Trophoblast cell (in vitro differentiated cells and primary cell): Measurements from ENCODE around the gene KDM2B.
A peak's percentile ranks its signal among the peaks of the same experiment; 100 is the strongest.
"Not testable (repeated sequence)": the region's sequence is repeated elsewhere in the genome, so short reads cannot be mapped to it uniquely, and the experiment has no call there.

Experiments
- DNase-seq, 2 donors: peaks; one replicate each; pipeline ENCODE4 v3.0.0-alpha.2; 2016
- H2AFZ ChIP-seq: 2 replicates; pipeline ENCODE4 v1.6.1; 2013; ENCODE audit warnings: low read length, moderate library complexity, mild to moderate bottlenecking; ENCODE audit not compliant: insufficient read depth, poor library complexity
- H2AK5ac ChIP-seq: 2 replicates; pipeline ENCODE4 v1.6.1; 2013; ENCODE audit warnings: mild to moderate bottlenecking, low read length
- H2BK120ac ChIP-seq: 2 replicates; pipeline ENCODE4 v1.6.1; 2013; ENCODE audit warnings: low read length, mild to moderate bottlenecking, moderate library complexity; ENCODE audit not compliant: insufficient read depth, poor library complexity
- H2BK12ac ChIP-seq: 2 replicates; pipeline ENCODE4 v1.6.1; 2013; ENCODE audit warnings: mild to moderate bottlenecking, low read length, moderate library complexity
- H2BK5ac ChIP-seq: 2 replicates; pipeline ENCODE4 v1.6.1; 2013; ENCODE audit warnings: low read length, low read depth, moderate library complexity, mild to moderate bottlenecking; ENCODE audit not compliant: poor library complexity
- H3K14ac ChIP-seq: 2 replicates; pipeline ENCODE4 v1.6.1; 2013; ENCODE audit warnings: mild to moderate bottlenecking, low read length
- H3K18ac ChIP-seq: 2 replicates; pipeline ENCODE4 v1.6.1; 2013; ENCODE audit warnings: mild to moderate bottlenecking, low read length
- H3K23ac ChIP-seq: 2 replicates; pipeline ENCODE4 v1.6.1; 2013; ENCODE audit warnings: low read length
- H3K27ac ChIP-seq: 2 replicates; pipeline ENCODE4 v1.5.1; 2013; ENCODE audit warnings: low read depth, mild to moderate bottlenecking, inconsistent platforms, low read length, moderate library complexity
- H3K27me3 ChIP-seq: 2 replicates; pipeline ENCODE4 v1.6.1; 2013; ENCODE audit warnings: inconsistent platforms, mild to moderate bottlenecking, low read length, moderate library complexity; ENCODE audit not compliant: insufficient read depth
- H3K36me3 ChIP-seq, 2 experiments: 1 replicate in 1 of 2; 2 replicates in 1 of 2; pipeline ENCODE4 v1.6.1; 2013; ENCODE audit warnings: low read length in 2 of 2, mild to moderate bottlenecking in 2 of 2, moderate library complexity in 1 of 2; ENCODE audit not compliant: insufficient read depth in 2 of 2, control insufficient read depth in 1 of 2
- H3K4ac ChIP-seq: 2 replicates; pipeline ENCODE4 v1.6.1; 2013; ENCODE audit warnings: low read depth, mild to moderate bottlenecking, low read length, moderate library complexity
- H3K4me1 ChIP-seq, 2 experiments: 1 replicate in 1 of 2; 2 replicates in 1 of 2; pipeline ENCODE4 v1.6.1; 2013; ENCODE audit warnings: low read length in 2 of 2, mild to moderate bottlenecking in 2 of 2, moderate library complexity in 1 of 2; ENCODE audit not compliant: insufficient read depth in 2 of 2, control insufficient read depth in 1 of 2
- H3K4me2 ChIP-seq: 2 replicates; pipeline ENCODE4 v1.6.1; 2013; ENCODE audit warnings: inconsistent platforms, mild to moderate bottlenecking, low read length, moderate library complexity
- H3K4me3 ChIP-seq: 2 replicates; pipeline ENCODE4 v1.5.1; 2013; ENCODE audit warnings: mild to moderate bottlenecking, low read depth, low read length, inconsistent platforms
- H3K79me1 ChIP-seq: one replicate; pipeline ENCODE4 v1.6.1; 2013; ENCODE audit warnings: low read length
- H3K79me2 ChIP-seq: 2 replicates; pipeline ENCODE4 v1.6.1; 2013; ENCODE audit warnings: low read length, mild to moderate bottlenecking; ENCODE audit not compliant: control insufficient read depth, insufficient read depth, poor library complexity
- H3K9ac ChIP-seq: 2 replicates; pipeline ENCODE4 v1.6.1; 2013; ENCODE audit warnings: mild to moderate bottlenecking, low read length
- H3K9me3 ChIP-seq: 2 replicates; pipeline ENCODE4 v1.6.1; 2013; ENCODE audit warnings: low read depth, mild to moderate bottlenecking, control low read depth, inconsistent platforms, low read length; ENCODE audit not compliant: insufficient read depth
- H4K12ac ChIP-seq: 2 replicates; pipeline ENCODE4 v1.6.1; 2013; ENCODE audit warnings: low read depth, mild to moderate bottlenecking, low read length, moderate library complexity
- H4K8ac ChIP-seq: 2 replicates; pipeline ENCODE4 v1.6.1; 2013; ENCODE audit warnings: low read depth, mild to moderate bottlenecking, low read length, moderate library complexity
- H4K91ac ChIP-seq: one replicate; pipeline ENCODE4 v1.6.1; 2013; ENCODE audit warnings: low read depth, mild to moderate bottlenecking, low read length, moderate library complexity
- WGBS: extraction: QIAGEN DNeasy Blood & Tissue Kit; methylation state at CpG from one replicate; pipeline ENCODE4 v1.1.7; 2013; ENCODE audit warnings: missing lambda C conversion rate; ENCODE audit not compliant: insufficient read length, insufficient coverage; ENCODE audit errors: extremely low coverage; 5-methylcytosine and 5-hydroxymethylcytosine counted together

The KDM2B gene

GRCh38 chr12:121388421-121388981 is 192.3 kb downstream of the KDM2B start:
- H3K4ac ChIP-seq, result no peak overlapping the region
- H4K12ac ChIP-seq, result no peak overlapping the region
- no peak overlapping the region for H3K4me2 ChIP-seq
- H2BK120ac ChIP-seq, result no peak overlapping the region
- H3K18ac ChIP-seq, result no peak overlapping the region
- no peak overlapping the region for H3K4me3 ChIP-seq
- H2BK5ac ChIP-seq, result no peak overlapping the region
- peaks cover 3 to 6% of the 10 kb centered on the region in 2 experiments for H3K4me1 ChIP-seq
- peak; percentile 4 to 64 for DNase-seq
- no peak overlapping the region for H2AK5ac ChIP-seq
- no peak overlapping the region for H3K9ac ChIP-seq
- no CpG with 5 or more reads among the region's 5 CpGs for WGBS
- H4K8ac ChIP-seq, result no peak overlapping the region
- H3K14ac ChIP-seq, result no peak overlapping the region
- no peaks in the 10 kb centered on the region for H3K79me2 ChIP-seq
- peaks cover 3% of the 10 kb centered on the region for H3K9me3 ChIP-seq
- H3K79me1 ChIP-seq, result no peaks in the 10 kb centered on the region
- no peak overlapping the region for H4K91ac ChIP-seq
- no peaks in the 10 kb centered on the region for H3K36me3 ChIP-seq
- no peak overlapping the region for H3K27ac ChIP-seq
- H2AFZ ChIP-seq, result no peak overlapping the region
- no peaks in the 10 kb centered on the region for H3K27me3 ChIP-seq
- no peak overlapping the region for H2BK12ac ChIP-seq
- H3K23ac ChIP-seq, result no peak overlapping the region

DNA sequence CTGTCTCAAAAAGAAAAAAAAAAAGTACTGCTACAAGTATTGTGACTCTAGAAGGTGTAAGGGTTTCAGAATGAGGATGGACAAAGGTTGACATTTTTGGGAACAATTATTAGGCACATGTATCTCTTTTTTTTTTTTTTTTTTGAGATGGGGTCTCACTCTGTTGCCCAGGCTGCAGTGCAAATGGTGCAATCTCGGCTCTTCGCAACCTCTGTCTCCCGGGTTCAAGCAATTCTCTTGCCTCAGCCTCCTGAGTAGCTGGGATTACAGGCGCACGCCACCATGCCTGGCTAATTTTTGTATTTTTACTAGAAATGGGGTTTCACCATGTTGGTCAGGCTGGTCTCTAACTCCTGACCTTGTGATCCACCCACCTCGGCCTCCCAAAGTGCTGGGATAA is 195.9 kb downstream of the KDM2B start:
- not testable (repeated sequence) for H3K4me2 ChIP-seq, H3K36me3 ChIP-seq, H2AK5ac ChIP-seq, H4K12ac ChIP-seq, H3K4me1 ChIP-seq, H3K79me1 ChIP-seq, H3K23ac ChIP-seq, H2AFZ ChIP-seq, H3K79me2 ChIP-seq, H3K4me3 ChIP-seq, H3K9ac ChIP-seq, H2BK120ac ChIP-seq, H2BK12ac ChIP-seq, H3K14ac ChIP-seq, H3K27me3 ChIP-seq, H4K91ac ChIP-seq, H3K9me3 ChIP-seq, DNase-seq, H3K18ac ChIP-seq, H2BK5ac ChIP-seq, H3K27ac ChIP-seq, H4K8ac ChIP-seq, H3K4ac ChIP-seq
- WGBS, result no CpG with 5 or more reads among the region's 6 CpGs

GRCh38 chr12:121383601-121384021 is 197.2 kb downstream of the KDM2B start:
- Histone ChIP-seq H2AK5ac (no peak overlapping the region), H3K4me1 (peaks cover 3% of the 10 kb centered on the region in 2 experiments), H2BK12ac (no peak overlapping the region), H3K18ac (no peak overlapping the region), H3K4ac (no peak overlapping the region), H3K4me3 (no peak overlapping the region), H4K91ac (no peak overlapping the region), H3K9me3 (peaks cover 3% of the 10 kb centered on the region), H2AFZ (no peak overlapping the region), H3K79me1 (no peaks in the 10 kb centered on the region), H2BK5ac (no peak overlapping the region), H3K14ac (no peak overlapping the region), H3K4me2 (no peak overlapping the region), H3K27me3 (no peaks in the 10 kb centered on the region), H3K27ac (no peak overlapping the region), H4K12ac (no peak overlapping the region), H2BK120ac (no peak overlapping the region), H3K23ac (no peak overlapping the region), H4K8ac (no peak overlapping the region), H3K79me2 (no peaks in the 10 kb centered on the region), H3K9ac (no peak overlapping the region), H3K36me3 (no peaks in the 10 kb centered on the region)
- WGBS, result no CpG with 5 or more reads among the region's 9 CpGs
- peak; percentile 13 to 66 for DNase-seq

DNA sequence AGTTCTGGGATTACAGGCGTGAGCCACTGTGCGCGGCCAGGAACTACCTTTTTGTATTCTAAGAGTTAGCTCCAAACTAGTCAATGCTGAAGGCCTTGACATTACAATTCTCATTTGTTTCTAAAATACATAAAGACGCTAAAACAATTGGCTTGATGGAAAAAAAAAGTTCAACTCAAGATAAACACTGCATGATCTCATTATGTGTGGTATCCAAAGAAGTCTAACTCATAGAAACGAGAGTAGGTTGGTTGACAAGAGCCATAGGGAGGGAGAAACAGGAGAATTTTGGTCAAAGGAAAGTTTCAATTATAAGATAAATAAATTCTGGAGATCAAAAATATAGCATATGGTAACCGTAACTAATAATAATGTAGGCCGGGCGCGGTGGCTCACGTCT is 200.9 kb downstream of the KDM2B start:
- no CpG with 5 or more reads among the region's 10 CpGs for WGBS
- Histone ChIP-seq H4K8ac (no peak overlapping the region), H4K12ac (no peak overlapping the region), H3K9ac (no peak overlapping the region), H3K4me2 (no peak overlapping the region), H2BK12ac (no peak overlapping the region), H2AK5ac (no peak overlapping the region), H2BK5ac (no peak overlapping the region), H3K9me3 (no peaks in the 10 kb centered on the region), H2BK120ac (no peak overlapping the region), H3K79me1 (no peaks in the 10 kb centered on the region), H3K4me1 (no peaks in the 10 kb centered on the region), H3K36me3 (no peaks in the 10 kb centered on the region), H3K4ac (no peak overlapping the region), H3K14ac (no peak overlapping the region), H3K79me2 (no peaks in the 10 kb centered on the region), H2AFZ (no peak overlapping the region), H3K4me3 (no peak overlapping the region), H4K91ac (no peak overlapping the region), H3K18ac (no peak overlapping the region), H3K27me3 (no peaks in the 10 kb centered on the region), H3K23ac (no peak overlapping the region), H3K27ac (no peak overlapping the region)
- no peak for DNase-seq
